ENCODE results near the gene DNAAF3. TPM values are rescaled to one million over a fixed set of nuclear protein-coding genes. Genes with fewer than 3 reads are reported as not detected.
"Not testable (repeated sequence)": the region's sequence is repeated elsewhere in the genome, so short reads cannot be mapped to it uniquely, and the experiment has no call there.

DNAAF3 gene
- polyA plus RNA-seq, 1 donor (not counting 4 experiments of a cell fraction or from before 2014, with no cell fraction given) = 14.3 TPM

DNA sequence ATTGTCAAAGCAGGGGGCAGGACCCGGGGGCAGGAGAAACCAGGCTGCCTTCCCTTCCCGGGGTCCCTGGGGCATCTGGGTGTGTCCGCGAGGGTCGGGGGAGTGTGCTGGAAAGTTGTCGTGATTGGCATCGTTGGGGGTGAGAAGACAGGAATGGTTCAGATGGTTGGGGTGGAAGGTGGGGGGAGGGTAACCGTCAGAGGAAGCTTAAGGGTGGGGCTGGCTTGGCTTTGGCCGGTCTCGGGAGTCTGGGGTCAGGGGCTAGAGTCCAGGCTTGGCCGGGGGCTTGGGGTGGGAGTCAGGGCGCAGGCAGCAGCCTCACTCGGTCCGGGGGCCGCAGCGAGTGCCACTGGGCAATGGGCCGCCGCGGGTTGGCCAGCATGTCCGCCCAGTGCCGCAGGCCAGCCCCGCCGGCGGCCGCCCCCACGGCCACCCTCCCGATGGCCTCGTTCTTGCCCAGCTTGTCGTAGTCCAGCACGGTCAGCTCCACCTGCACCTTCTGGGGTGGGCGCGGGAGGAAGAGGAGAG is 6.8 kb upstream of the DNAAF3 start:
- Histone ChIP-seq H3K9me3 (ENCODE audit: control insufficient read depth, low read depth, low read length) (no peaks in the 10 kb centered on the region), H3K4me1 (ENCODE audit: control insufficient read depth, extremely low read depth, insufficient read depth, low read length) (no peaks in the 10 kb centered on the region), H3K27ac (ENCODE audit: control insufficient read depth, insufficient read depth, low read length) (peak overlapping the region; percentile 37), H3K9me1 (ENCODE audit: control insufficient read depth, extremely low read depth, insufficient read depth, low read length) (no peaks in the 10 kb centered on the region), H3K4me2 (ENCODE audit: control insufficient read depth, extremely low read depth, insufficient read depth, low read depth, low read length) (peak overlapping the region; percentile 42), H3K4me3 (ENCODE audit: control insufficient read depth in 2 of 3, extremely low read depth in 1 of 3, insufficient read depth in 2 of 3, low read depth in 1 of 3, low read length in 3 of 3) (peak overlapping the region; percentile 52 to 79 (median 78)), H3K27me3 (ENCODE audit: control insufficient read depth, extremely low read depth, insufficient read depth, low read length) (no peaks in the 10 kb centered on the region), H3K9ac (ENCODE audit: control insufficient read depth, extremely low read depth, insufficient read depth, low read length) (peak overlapping the region; percentile 43), H3K36me3 (ENCODE audit: control insufficient read depth in 2 of 2, extremely low read depth in 1 of 2, insufficient read depth in 2 of 2, low read length in 2 of 2) (peaks cover 0 to 3% of the 10 kb centered on the region in 2 experiments), H2AFZ (ENCODE audit: control insufficient read depth, low read length) (peak overlapping the region; percentile 60), H3K79me2 (ENCODE audit: control insufficient read depth, insufficient read depth, low read length) (no peaks in the 10 kb centered on the region), H4K20me1 (ENCODE audit: control insufficient read depth, extremely low read depth, insufficient read depth, low read length) (no peaks in the 10 kb centered on the region)
- dilution Hi-C loops (cut with MboI; ENCODE audit: extremely low pct_ligation_motif_present, low sequenced_read_pairs) = no loop called here
- FAIRE-seq (no peak), DNase-seq (ENCODE audit: low read depth, low spot score) (no peak)
- no peak for TF ChIP-seq EZH2 (IDR thresholded peaks at IDR 0.05; ENCODE audit: low read length)
- TF ChIP-seq, protein P1, sequence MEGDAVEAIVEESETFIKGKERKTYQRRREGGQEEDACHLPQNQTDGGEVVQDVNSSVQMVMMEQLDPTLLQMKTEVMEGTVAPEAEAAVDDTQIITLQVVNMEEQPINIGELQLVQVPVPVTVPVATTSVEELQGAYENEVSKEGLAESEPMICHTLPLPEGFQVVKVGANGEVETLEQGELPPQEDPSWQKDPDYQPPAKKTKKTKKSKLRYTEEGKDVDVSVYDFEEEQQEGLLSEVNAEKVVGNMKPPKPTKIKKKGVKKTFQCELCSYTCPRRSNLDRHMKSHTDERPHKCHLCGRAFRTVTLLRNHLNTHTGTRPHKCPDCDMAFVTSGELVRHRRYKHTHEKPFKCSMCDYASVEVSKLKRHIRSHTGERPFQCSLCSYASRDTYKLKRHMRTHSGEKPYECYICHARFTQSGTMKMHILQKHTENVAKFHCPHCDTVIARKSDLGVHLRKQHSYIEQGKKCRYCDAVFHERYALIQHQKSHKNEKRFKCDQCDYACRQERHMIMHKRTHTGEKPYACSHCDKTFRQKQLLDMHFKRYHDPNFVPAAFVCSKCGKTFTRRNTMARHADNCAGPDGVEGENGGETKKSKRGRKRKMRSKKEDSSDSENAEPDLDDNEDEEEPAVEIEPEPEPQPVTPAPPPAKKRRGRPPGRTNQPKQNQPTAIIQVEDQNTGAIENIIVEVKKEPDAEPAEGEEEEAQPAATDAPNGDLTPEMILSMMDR (optimal IDR thresholded peaks at IDR 0.05 in 1 of 3, IDR thresholded peaks at IDR 0.05 in 1 of 3, conservative IDR thresholded peaks at IDR 0.05 in 1 of 3; ENCODE audit: extremely low read depth in 1 of 3, insufficient read depth in 2 of 3, low read length in 3 of 3) = no peak

DNA sequence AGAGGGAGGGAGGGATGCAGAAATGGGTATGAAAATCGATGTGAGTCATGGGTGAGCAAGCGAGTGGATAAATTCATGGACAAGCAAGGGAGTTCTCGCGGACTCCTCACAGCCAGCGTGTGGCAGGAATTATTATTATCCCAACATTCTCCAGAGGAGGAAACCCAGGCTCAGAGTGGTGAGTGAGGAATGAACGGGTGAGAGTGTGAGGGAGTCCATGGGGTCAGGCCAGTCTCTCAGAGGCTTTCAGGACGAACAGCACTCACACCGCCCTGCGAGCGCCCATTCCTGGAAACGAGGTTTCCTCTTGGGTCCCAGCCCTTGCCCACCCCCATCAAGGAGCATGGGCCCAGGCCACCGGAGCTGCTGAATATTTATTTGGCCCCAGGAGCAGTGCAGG is 6.3 kb upstream of the DNAAF3 start:
- FAIRE-seq (peak; percentile 82), DNase-seq (ENCODE audit: low read depth, low spot score) (no peak)
- Histone ChIP-seq H3K79me2 (ENCODE audit: control insufficient read depth, insufficient read depth, low read length) (no peaks in the 10 kb centered on the region), H3K9me1 (ENCODE audit: control insufficient read depth, extremely low read depth, insufficient read depth, low read length) (no peaks in the 10 kb centered on the region), H3K27ac (ENCODE audit: control insufficient read depth, insufficient read depth, low read length) (peak overlapping the region; percentile 37), H3K4me2 (ENCODE audit: control insufficient read depth, extremely low read depth, insufficient read depth, low read depth, low read length) (peak overlapping the region; percentile 42), H3K9ac (ENCODE audit: control insufficient read depth, extremely low read depth, insufficient read depth, low read length) (peak overlapping the region; percentile 43), H3K27me3 (ENCODE audit: control insufficient read depth, extremely low read depth, insufficient read depth, low read length) (no peaks in the 10 kb centered on the region), H3K36me3 (ENCODE audit: control insufficient read depth in 2 of 2, extremely low read depth in 1 of 2, insufficient read depth in 2 of 2, low read length in 2 of 2) (peaks cover 0 to 2% of the 10 kb centered on the region in 2 experiments), H3K9me3 (ENCODE audit: control insufficient read depth, low read depth, low read length) (no peaks in the 10 kb centered on the region), H4K20me1 (ENCODE audit: control insufficient read depth, extremely low read depth, insufficient read depth, low read length) (no peaks in the 10 kb centered on the region), H3K4me3 (ENCODE audit: control insufficient read depth in 2 of 3, extremely low read depth in 1 of 3, insufficient read depth in 2 of 3, low read depth in 1 of 3, low read length in 3 of 3) (peak overlapping the region; percentile 52 to 79 (median 78)), H3K4me1 (ENCODE audit: control insufficient read depth, extremely low read depth, insufficient read depth, low read length) (no peaks in the 10 kb centered on the region), H2AFZ (ENCODE audit: control insufficient read depth, low read length) (peak overlapping the region; percentile 34)
- dilution Hi-C loops (cut with MboI; ENCODE audit: extremely low pct_ligation_motif_present, low sequenced_read_pairs) = no loop called here
- no peak for TF ChIP-seq EZH2 (IDR thresholded peaks at IDR 0.05; ENCODE audit: low read length)
- TF ChIP-seq, protein P1 (optimal IDR thresholded peaks at IDR 0.05 in 1 of 3, IDR thresholded peaks at IDR 0.05 in 1 of 3, conservative IDR thresholded peaks at IDR 0.05 in 1 of 3; ENCODE audit: extremely low read depth in 1 of 3, insufficient read depth in 2 of 3, low read length in 3 of 3) = peak; percentile 4 to 31 (median 28)

DNA sequence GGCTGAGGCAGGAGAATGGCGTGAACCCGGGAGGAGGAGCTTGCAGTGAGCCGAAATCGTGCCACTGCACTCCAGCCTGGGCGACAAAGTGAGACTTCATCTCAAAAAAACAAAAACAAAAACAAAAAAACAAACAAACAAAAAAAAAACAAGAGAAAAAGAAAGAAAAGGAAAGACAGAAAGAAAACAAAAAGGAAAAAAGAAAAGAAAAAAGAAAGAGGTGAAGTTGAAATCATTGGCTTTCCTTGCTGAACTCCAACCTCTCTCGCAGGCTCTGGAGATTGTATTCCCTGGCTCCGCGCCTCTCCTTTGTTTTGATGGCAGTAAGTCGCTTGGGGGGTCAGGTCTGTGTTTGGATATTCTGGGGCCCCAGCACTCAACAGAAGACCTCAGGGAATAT is 5.9 kb upstream of the DNAAF3 start:
- H3K36me3 ChIP-seq (ENCODE audit: control insufficient read depth in 2 of 2, extremely low read depth in 1 of 2, insufficient read depth in 2 of 2, low read length in 2 of 2); H3K79me2 ChIP-seq (ENCODE audit: control insufficient read depth, insufficient read depth, low read length); H3K27me3 ChIP-seq (ENCODE audit: control insufficient read depth, extremely low read depth, insufficient read depth, low read length); H4K20me1 ChIP-seq (ENCODE audit: control insufficient read depth, extremely low read depth, insufficient read depth, low read length); FAIRE-seq; dilution Hi-C loops (cut with MboI; ENCODE audit: extremely low pct_ligation_motif_present, low sequenced_read_pairs); H2AFZ ChIP-seq (ENCODE audit: control insufficient read depth, low read length); H3K27ac ChIP-seq (ENCODE audit: control insufficient read depth, insufficient read depth, low read length); H3K4me1 ChIP-seq (ENCODE audit: control insufficient read depth, extremely low read depth, insufficient read depth, low read length); H3K9me1 ChIP-seq (ENCODE audit: control insufficient read depth, extremely low read depth, insufficient read depth, low read length); DNase-seq (ENCODE audit: low read depth, low spot score); H3K9me3 ChIP-seq (ENCODE audit: control insufficient read depth, low read depth, low read length): not testable (repeated sequence)
- Histone ChIP-seq H3K4me2 (ENCODE audit: control insufficient read depth, extremely low read depth, insufficient read depth, low read depth, low read length) (peak overlapping the region; percentile 42), H3K9ac (ENCODE audit: control insufficient read depth, extremely low read depth, insufficient read depth, low read length) (peak overlapping the region; percentile 43), H3K4me3 (ENCODE audit: control insufficient read depth in 2 of 3, extremely low read depth in 1 of 3, insufficient read depth in 2 of 3, low read depth in 1 of 3, low read length in 3 of 3) (peak overlapping the region; percentile 52 to 79 (median 78))
